Measurements from ENCODE around the gene GLO1. TPM values are rescaled to one million over a fixed set of nuclear protein-coding genes. Genes with fewer than 3 reads are reported as not detected.

The GLO1 gene
- polyA plus RNA-seq, 1 of the 3 experiments (the other 2 are of a cell fraction), result 47.1 TPM

DNA sequence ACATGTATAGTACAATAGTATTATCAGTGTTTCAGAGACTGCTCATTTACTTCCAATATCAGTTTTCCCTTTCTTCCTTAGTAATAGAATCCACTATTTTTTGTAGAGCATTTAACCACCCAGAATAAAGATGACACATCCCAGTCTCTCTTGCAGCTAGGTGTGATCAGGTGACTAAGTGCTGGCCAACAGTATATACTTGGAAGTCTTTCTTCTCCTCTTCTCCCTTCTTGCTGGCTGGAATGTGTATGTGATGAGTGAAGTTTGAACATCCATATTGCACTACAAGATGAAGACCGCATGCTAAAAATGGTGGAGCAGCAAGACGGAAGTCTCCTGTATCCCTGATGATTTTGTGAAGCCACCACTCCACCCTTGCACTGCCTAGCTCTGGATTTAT lies 48.7 kb downstream of the GLO1 start:
- Histone ChIP-seq H3K27ac (ENCODE audit: low read depth in 2 of 2, low read length in 1 of 2) (no peak overlapping the region), H3K9me3 (no peaks in the 10 kb centered on the region), H3K9ac (no peak overlapping the region), H3K4me2 (no peak overlapping the region), H3F3A (replicated peaks; ENCODE audit: insufficient read depth) (peaks cover 4% of the 10 kb centered on the region), H4K20me1 (ENCODE audit: insufficient read depth) (no peaks in the 10 kb centered on the region), H3K79me2 (ENCODE audit: insufficient read depth) (no peaks in the 10 kb centered on the region), H2AFZ (ENCODE audit: low read depth) (no peak overlapping the region), H3K36me3 (replicated peaks in 1 of 2; ENCODE audit: control insufficient read depth in 1 of 2, insufficient read depth in 2 of 2, low read length in 1 of 2) (peaks cover 0 to 5% of the 10 kb centered on the region in 2 experiments), H3K9me2 (no peaks in the 10 kb centered on the region), H3K4me1 (ENCODE audit: control insufficient read depth in 1 of 2, insufficient read depth in 2 of 2, low read depth in 1 of 2, low read length in 1 of 2) (no peaks in the 10 kb centered on the region), H3K27me3 (ENCODE audit: insufficient read depth) (no peaks in the 10 kb centered on the region), H3K4me3 (ENCODE audit: low read depth in 2 of 2, low read length in 1 of 2) (no peak overlapping the region)
- no peak for DNase-seq
- ChIA-PET POLR2A (no interaction called here), CTCF (no interaction called here)
- no peak for TF ChIP-seq RXRA (IDR thresholded peaks at IDR 0.05; ENCODE audit: borderline replicate concordance, low read depth)
- TF ChIP-seq YY1 (IDR thresholded peaks at IDR 0.05; ENCODE audit: low read depth), result no peak
- TF ChIP-seq SIN3A (IDR thresholded peaks at IDR 0.05; ENCODE audit: borderline replicate concordance, low read depth, low read length), result no peak
- TF ChIP-seq FOXJ3 (CRISPR knock-in tag; IDR thresholded peaks at IDR 0.05), result no peak
- no peak for TF ChIP-seq ELF1 (IDR thresholded peaks at IDR 0.05)
- TF ChIP-seq TAF1 (IDR thresholded peaks at IDR 0.05; ENCODE audit: borderline replicate concordance, low read depth, low read length), result no peak
- TF ChIP-seq NRF1 (IDR thresholded peaks at IDR 0.05; ENCODE audit: low read depth, low read length), result no peak
- TF ChIP-seq, protein P1, sequence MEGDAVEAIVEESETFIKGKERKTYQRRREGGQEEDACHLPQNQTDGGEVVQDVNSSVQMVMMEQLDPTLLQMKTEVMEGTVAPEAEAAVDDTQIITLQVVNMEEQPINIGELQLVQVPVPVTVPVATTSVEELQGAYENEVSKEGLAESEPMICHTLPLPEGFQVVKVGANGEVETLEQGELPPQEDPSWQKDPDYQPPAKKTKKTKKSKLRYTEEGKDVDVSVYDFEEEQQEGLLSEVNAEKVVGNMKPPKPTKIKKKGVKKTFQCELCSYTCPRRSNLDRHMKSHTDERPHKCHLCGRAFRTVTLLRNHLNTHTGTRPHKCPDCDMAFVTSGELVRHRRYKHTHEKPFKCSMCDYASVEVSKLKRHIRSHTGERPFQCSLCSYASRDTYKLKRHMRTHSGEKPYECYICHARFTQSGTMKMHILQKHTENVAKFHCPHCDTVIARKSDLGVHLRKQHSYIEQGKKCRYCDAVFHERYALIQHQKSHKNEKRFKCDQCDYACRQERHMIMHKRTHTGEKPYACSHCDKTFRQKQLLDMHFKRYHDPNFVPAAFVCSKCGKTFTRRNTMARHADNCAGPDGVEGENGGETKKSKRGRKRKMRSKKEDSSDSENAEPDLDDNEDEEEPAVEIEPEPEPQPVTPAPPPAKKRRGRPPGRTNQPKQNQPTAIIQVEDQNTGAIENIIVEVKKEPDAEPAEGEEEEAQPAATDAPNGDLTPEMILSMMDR (IDR thresholded peaks at IDR 0.05), result no peak
- TF ChIP-seq, protein P2, sequence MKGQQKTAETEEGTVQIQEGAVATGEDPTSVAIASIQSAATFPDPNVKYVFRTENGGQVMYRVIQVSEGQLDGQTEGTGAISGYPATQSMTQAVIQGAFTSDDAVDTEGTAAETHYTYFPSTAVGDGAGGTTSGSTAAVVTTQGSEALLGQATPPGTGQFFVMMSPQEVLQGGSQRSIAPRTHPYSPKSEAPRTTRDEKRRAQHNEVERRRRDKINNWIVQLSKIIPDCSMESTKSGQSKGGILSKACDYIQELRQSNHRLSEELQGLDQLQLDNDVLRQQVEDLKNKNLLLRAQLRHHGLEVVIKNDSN (IDR thresholded peaks at IDR 0.05; ENCODE audit: borderline replicate concordance, low read depth), result no peak
- TF ChIP-seq CHD2 (IDR thresholded peaks at IDR 0.05; ENCODE audit: low read length, partially characterized antibody), result no peak
- no peak for TF ChIP-seq RFX5 (IDR thresholded peaks at IDR 0.05; ENCODE audit: low read length)
- TF ChIP-seq FOSL2 (IDR thresholded peaks at IDR 0.05; ENCODE audit: borderline replicate concordance, low read depth), result no peak
- no peak for TF ChIP-seq EP300 (IDR thresholded peaks at IDR 0.05; ENCODE audit: borderline replicate concordance in 1 of 2, low read depth in 1 of 2, low read length in 1 of 2)
- TF ChIP-seq GABPA (IDR thresholded peaks at IDR 0.05; ENCODE audit: low read depth), result no peak
- TF ChIP-seq RAD21 (IDR thresholded peaks at IDR 0.05; ENCODE audit: low read length), result no peak
- no peak for TF ChIP-seq SMC3 (IDR thresholded peaks at IDR 0.05; ENCODE audit: low read depth, low read length)
- no peak for TF ChIP-seq TEAD4 (IDR thresholded peaks at IDR 0.05; ENCODE audit: borderline replicate concordance, insufficient read depth)
- no peak for TF ChIP-seq FOXM1 (IDR thresholded peaks at IDR 0.05; ENCODE audit: low read depth)
- WGBS (ENCODE audit: low lambda C conversion rate), result 97% methylated on average over 2 of the region's 2 CpGs
